Natural killer cell (primary cell): ENCODE measurements around the gene GOT1. TPM values are rescaled to one million over a fixed set of nuclear protein-coding genes. Genes with fewer than 3 reads are reported as not detected.

Experiments
- ATAC-seq, 3 donors: fragments of 150-1000 bp in 2 of 3; fragments of 200-7000 bp in 1 of 3; cut with Tn5 transposase; 1 replicate in 1 of 3; 2 replicates in 2 of 3; pipeline ENCODE4 v1.10.0; 2021; ENCODE audit warnings: mild to moderate bottlenecking in 2 of 3, moderate library complexity in 2 of 3
- DNase-seq, 2 donors: peaks; one replicate each; pipeline versions ENCODE4 v3.0.0 to v3.0.0-alpha.2; 2013 to 2021; ENCODE audit warnings: mixed read lengths in 1 of 2
- H3K27ac ChIP-seq: one replicate; pipeline ENCODE4 v1.5.1; 2013; ENCODE audit warnings: mild to moderate bottlenecking, low read length
- H3K27me3 ChIP-seq: one replicate; pipeline ENCODE4 v1.6.1; 2013; ENCODE audit warnings: low read length; ENCODE audit not compliant: control insufficient read depth, insufficient read depth
- H3K36me3 ChIP-seq: one replicate; pipeline ENCODE4 v1.6.1; 2013; ENCODE audit warnings: low read length; ENCODE audit not compliant: control insufficient read depth, insufficient read depth
- H3K4me1 ChIP-seq: one replicate; pipeline ENCODE4 v1.6.1; 2013; ENCODE audit warnings: low read length; ENCODE audit not compliant: control insufficient read depth, insufficient read depth
- H3K4me3 ChIP-seq: one replicate; pipeline ENCODE4 v1.5.1; 2013; ENCODE audit warnings: low read length
- H3K9me3 ChIP-seq: one replicate; pipeline ENCODE4 v1.6.1; 2013; ENCODE audit warnings: low read length; ENCODE audit not compliant: control insufficient read depth, insufficient read depth
- H3K27ac Mint-ChIP-seq, 2 donors: one replicate each; pipeline ENCODE4 v1.8.0; 2022; ENCODE audit warnings: mild to moderate bottlenecking in 2 of 2, mixed read lengths in 2 of 2, moderate library complexity in 1 of 2
- H3K27me3 Mint-ChIP-seq, 2 donors: one replicate each; pipeline ENCODE4 v1.8.0; 2022; ENCODE audit warnings: low read depth in 2 of 2, mixed read lengths in 2 of 2
- H3K36me3 Mint-ChIP-seq: one replicate; pipeline ENCODE4 v1.8.0; 2022; ENCODE audit warnings: mixed read lengths
- H3K4me1 Mint-ChIP-seq, 2 donors: one replicate each; pipeline ENCODE4 v1.8.0; 2022; ENCODE audit warnings: mixed read lengths in 2 of 2
- H3K4me3 Mint-ChIP-seq: one replicate; pipeline ENCODE4 v1.8.0; 2022; ENCODE audit warnings: mild to moderate bottlenecking, moderate library complexity, mixed read lengths
- H3K9me3 Mint-ChIP-seq, 2 donors: one replicate each; pipeline ENCODE4 v1.8.0; 2022; ENCODE audit warnings: mixed read lengths in 2 of 2
- WGBS: methylation state at CpG from one replicate; pipeline ENCODE4 v1.1.7; 2013; ENCODE audit warnings: missing lambda C conversion rate; ENCODE audit not compliant: insufficient coverage; 5-methylcytosine and 5-hydroxymethylcytosine counted together
- intact Hi-C: fragments of 100-400 bp; cut with micrococcal nuclease; formaldehyde crosslinking; loops from one replicate; pipeline ENCODE4 v1.14.2; 2022
- total RNA-seq, 4 donors: library from RNA; stranded (reverse); fragments of 120-200 nt in 1 of 4; gene quantifications; one replicate each; pipeline versions ENCODE4 v1.2.3 to v1.2.4, GENCODE V29; 2013 to 2022
- TF ChIP-seq, protein P1 (sequence below): fragments of 200-600 bp; IDR thresholded peaks from one replicate; pipeline ENCODE4 v1.8.0; 2022; ENCODE audit warnings: antibody characterized with exemption

The GOT1 gene
- total RNA-seq, 3 donors from 2014 or later (not counting 1 experiment from before 2014, with no cell fraction given), result 8.5 to 15.1 (median 8.5) TPM

DNA sequence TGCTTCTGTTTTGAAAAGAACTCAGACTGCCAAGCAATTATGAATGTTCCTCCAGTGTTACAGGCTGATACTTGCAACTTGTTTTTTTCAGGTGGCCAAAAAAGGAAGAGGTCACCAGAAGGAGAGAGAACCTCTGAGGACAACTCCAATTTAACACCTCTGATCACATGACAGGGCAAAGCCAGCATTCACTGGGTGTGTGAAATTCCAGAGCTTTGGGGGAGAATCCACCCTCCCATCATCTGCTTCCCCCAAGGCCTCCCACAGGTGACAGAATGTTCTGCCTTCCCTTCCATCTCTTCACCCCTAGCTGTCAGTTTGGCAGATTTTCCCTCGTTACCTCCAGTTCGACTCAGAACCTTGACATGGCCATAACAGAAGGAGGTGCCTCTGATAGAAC lies 39.1 kb downstream of the GOT1 start:
- peaks cover 2% of the 10 kb centered on the region for H3K4me1 ChIP-seq
- ATAC-seq (no peak), DNase-seq (no peak)
- H3K36me3 ChIP-seq, result peaks cover 4% of the 10 kb centered on the region
- no peak overlapping the region for H3K27ac ChIP-seq
- Mint-ChIP-seq H3K4me3 (no peak overlapping the region), H3K27ac (no peak overlapping the region), H3K4me1 (peaks cover 0 to 5% of the 10 kb centered on the region in 2 donors), H3K36me3 (no peaks in the 10 kb centered on the region), H3K27me3 (peaks cover 0 to 9% of the 10 kb centered on the region in 2 donors), H3K9me3 (no peaks in the 10 kb centered on the region)
- TF ChIP-seq, protein P1, sequence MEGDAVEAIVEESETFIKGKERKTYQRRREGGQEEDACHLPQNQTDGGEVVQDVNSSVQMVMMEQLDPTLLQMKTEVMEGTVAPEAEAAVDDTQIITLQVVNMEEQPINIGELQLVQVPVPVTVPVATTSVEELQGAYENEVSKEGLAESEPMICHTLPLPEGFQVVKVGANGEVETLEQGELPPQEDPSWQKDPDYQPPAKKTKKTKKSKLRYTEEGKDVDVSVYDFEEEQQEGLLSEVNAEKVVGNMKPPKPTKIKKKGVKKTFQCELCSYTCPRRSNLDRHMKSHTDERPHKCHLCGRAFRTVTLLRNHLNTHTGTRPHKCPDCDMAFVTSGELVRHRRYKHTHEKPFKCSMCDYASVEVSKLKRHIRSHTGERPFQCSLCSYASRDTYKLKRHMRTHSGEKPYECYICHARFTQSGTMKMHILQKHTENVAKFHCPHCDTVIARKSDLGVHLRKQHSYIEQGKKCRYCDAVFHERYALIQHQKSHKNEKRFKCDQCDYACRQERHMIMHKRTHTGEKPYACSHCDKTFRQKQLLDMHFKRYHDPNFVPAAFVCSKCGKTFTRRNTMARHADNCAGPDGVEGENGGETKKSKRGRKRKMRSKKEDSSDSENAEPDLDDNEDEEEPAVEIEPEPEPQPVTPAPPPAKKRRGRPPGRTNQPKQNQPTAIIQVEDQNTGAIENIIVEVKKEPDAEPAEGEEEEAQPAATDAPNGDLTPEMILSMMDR, result no peak
- WGBS, result 96% methylated on average over 2 of the region's 2 CpGs
- no peak overlapping the region for H3K4me3 ChIP-seq
- H3K9me3 ChIP-seq, result no peaks in the 10 kb centered on the region
- intact Hi-C loops, result no loop called here
- H3K27me3 ChIP-seq, result no peaks in the 10 kb centered on the region

DNA sequence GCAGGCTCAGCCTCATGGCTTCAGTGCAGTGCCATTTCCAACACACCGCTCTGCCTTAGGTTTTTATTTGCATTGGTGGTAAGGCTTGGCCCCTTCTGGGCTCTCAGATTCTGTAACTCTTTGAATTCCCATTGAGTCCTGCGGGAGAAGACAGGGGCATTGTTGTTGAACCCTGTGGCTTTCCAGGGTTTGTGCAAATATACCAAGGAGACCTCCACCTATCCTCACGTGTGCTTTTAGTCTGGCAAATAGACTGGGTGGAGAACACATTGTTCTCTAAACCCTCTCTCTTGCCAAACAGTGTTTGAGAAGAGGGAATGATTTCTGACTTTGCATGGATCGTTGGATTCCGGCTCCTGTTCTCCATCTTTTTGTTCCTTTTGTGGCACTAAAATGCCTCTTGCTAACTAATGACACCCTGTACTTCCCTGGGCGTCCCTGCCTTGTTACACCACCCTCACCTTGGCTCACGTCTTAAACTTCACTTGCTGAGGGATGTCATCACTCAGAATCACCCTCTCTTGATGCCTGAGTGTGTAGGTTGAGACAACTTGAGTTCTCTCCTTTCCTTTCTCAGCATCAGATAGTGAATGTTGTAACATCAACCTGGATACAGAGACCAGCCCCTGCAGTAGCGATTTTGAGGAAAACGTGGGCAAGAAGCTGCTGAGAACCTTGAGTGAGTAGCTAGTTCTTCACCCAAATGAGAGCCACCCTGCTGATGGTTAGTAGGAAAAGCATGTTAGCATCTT lies 40.5 kb downstream of the GOT1 start:
- Mint-ChIP-seq H3K4me3 (no peak overlapping the region), H3K27ac (no peak overlapping the region), H3K27me3 (peaks cover 3 to 9% of the 10 kb centered on the region in 2 donors), H3K4me1 (peaks cover 0 to 5% of the 10 kb centered on the region in 2 donors), H3K9me3 (no peaks in the 10 kb centered on the region), H3K36me3 (no peaks in the 10 kb centered on the region)
- ATAC-seq, result no peak
- H3K4me3 ChIP-seq, result no peak overlapping the region
- TF ChIP-seq, protein P1, result no peak
- DNase-seq, result no peak
- no peak overlapping the region for H3K27ac ChIP-seq
- peaks cover 2% of the 10 kb centered on the region for H3K4me1 ChIP-seq
- H3K36me3 ChIP-seq, result no peaks in the 10 kb centered on the region
- no peaks in the 10 kb centered on the region for H3K9me3 ChIP-seq
- H3K27me3 ChIP-seq, result no peaks in the 10 kb centered on the region
- WGBS, result 82% methylated on average over 8 of the region's 9 CpGs
- intact Hi-C loops, result no loop called here

DNA sequence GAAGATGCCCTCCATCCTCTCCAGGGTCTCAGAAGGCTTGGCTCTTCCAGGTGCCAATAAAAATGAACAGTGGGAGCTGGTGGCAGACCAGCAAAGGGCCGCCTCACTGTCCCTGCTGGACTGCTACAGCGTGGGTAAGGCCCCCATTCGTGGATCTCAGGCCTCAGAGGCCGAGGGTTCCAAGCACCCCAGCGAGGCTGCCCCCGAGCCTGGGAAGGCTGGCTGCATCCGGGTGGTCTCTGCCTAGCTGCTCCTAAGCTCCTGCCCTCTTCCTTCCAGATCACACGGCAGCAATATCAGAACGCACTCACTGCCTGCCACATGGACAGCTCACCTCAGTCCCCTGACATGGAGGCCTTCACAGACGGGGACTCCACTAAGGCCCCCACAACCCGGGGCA lies 42.9 kb downstream of the GOT1 start:
- 86% methylated on average over 11 of the region's 11 CpGs for WGBS
- Histone ChIP-seq H3K36me3 (no peaks in the 10 kb centered on the region), H3K4me3 (no peak overlapping the region), H3K9me3 (no peaks in the 10 kb centered on the region), H3K27me3 (no peaks in the 10 kb centered on the region), H3K27ac (no peak overlapping the region), H3K4me1 (peaks cover under 1% of the 10 kb centered on the region)
- TF ChIP-seq, protein P1, result no peak
- H3K36me3 Mint-ChIP-seq, result no peaks in the 10 kb centered on the region
- no peak overlapping the region for H3K27ac Mint-ChIP-seq
- peaks cover 0 to 2% of the 10 kb centered on the region in 2 donors for H3K4me1 Mint-ChIP-seq
- H3K9me3 Mint-ChIP-seq, result no peaks in the 10 kb centered on the region
- ATAC-seq (no peak), DNase-seq (no peak)
- no peak overlapping the region for H3K4me3 Mint-ChIP-seq
- peaks cover 7 to 9% of the 10 kb centered on the region in 2 donors for H3K27me3 Mint-ChIP-seq
- intact Hi-C loops, result no loop called here

DNA sequence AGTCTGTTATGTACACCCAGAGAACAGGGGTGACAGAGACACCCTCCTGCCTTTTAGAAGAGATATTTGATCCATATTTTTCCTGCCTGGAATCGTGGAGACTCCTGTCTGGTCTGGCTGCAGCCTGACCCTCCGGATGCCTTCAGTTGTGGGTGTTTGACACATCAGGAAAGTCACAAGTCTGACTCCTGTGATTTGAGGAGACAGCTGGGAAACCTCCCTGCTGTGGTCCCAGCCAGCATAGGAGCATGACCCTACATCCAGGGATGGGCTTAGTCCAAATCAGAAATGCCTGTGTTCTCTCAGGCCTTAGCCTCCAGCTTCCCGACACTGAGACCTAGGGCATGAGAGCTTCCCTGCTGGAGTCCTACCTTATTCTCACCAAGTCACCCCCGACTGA lies 43.4 kb downstream of the GOT1 start:
- ATAC-seq (no peak), DNase-seq (no peak)
- no peaks in the 10 kb centered on the region for H3K36me3 ChIP-seq
- intact Hi-C loops, result no loop called here
- no peaks in the 10 kb centered on the region for H3K4me1 ChIP-seq
- H3K9me3 ChIP-seq, result no peaks in the 10 kb centered on the region
- Mint-ChIP-seq H3K9me3 (no peaks in the 10 kb centered on the region), H3K27ac (no peak overlapping the region), H3K27me3 (peaks cover 7 to 9% of the 10 kb centered on the region in 2 donors), H3K4me1 (no peaks in the 10 kb centered on the region), H3K36me3 (no peaks in the 10 kb centered on the region), H3K4me3 (no peak overlapping the region)
- H3K27ac ChIP-seq, result no peak overlapping the region
- H3K27me3 ChIP-seq, result no peaks in the 10 kb centered on the region
- 86% methylated on average over 3 of the region's 4 CpGs for WGBS
- TF ChIP-seq, protein P1, result no peak
- H3K4me3 ChIP-seq, result no peak overlapping the region
